Glutamatergic neuron (in vitro differentiated cells): Measurements from ENCODE around the gene KLK1. TPM values are rescaled to one million over a fixed set of nuclear protein-coding genes. Genes with fewer than 3 reads are reported as not detected.
"Not testable (repeated sequence)": the region's sequence is repeated elsewhere in the genome, so short reads cannot be mapped to it uniquely, and the experiment has no call there.

ENCODE experiments used
- DNase-seq: peaks from one replicate; pipeline ENCODE4 v3.0.0; 2022
- H3K27ac Mint-ChIP-seq: one replicate; pipeline ENCODE4 v1.8.0; 2020; ENCODE audit warnings: mild to moderate bottlenecking, mixed read lengths, inconsistent platforms; ENCODE audit not compliant: unreplicated experiment
- H3K27me3 Mint-ChIP-seq: one replicate; pipeline ENCODE4 v1.8.0; 2020; ENCODE audit warnings: mild to moderate bottlenecking, moderate library complexity, mixed read lengths, inconsistent platforms; ENCODE audit not compliant: unreplicated experiment
- H3K36me3 Mint-ChIP-seq: one replicate; pipeline ENCODE4 v1.8.0; 2020; ENCODE audit warnings: mild to moderate bottlenecking, mixed read lengths, inconsistent platforms; ENCODE audit not compliant: unreplicated experiment
- H3K4me1 Mint-ChIP-seq: one replicate; pipeline ENCODE4 v1.8.0; 2020; ENCODE audit warnings: mild to moderate bottlenecking, low read depth, mixed read lengths, inconsistent platforms; ENCODE audit not compliant: unreplicated experiment
- H3K4me3 Mint-ChIP-seq: one replicate; pipeline ENCODE4 v1.8.0; 2020; ENCODE audit warnings: mild to moderate bottlenecking, mixed read lengths, inconsistent platforms; ENCODE audit not compliant: unreplicated experiment
- H3K9me3 Mint-ChIP-seq: one replicate; pipeline ENCODE4 v1.8.0; 2020; ENCODE audit warnings: mild to moderate bottlenecking, moderate library complexity, mixed read lengths, inconsistent platforms; ENCODE audit not compliant: unreplicated experiment
- CTCF ChIP-seq: fragments of 200-600 bp; sonication (generic); IDR thresholded peaks from one replicate; pipeline ENCODE4 v1.5.0; 2021; ENCODE audit not compliant: partially characterized antibody, unreplicated experiment
- total RNA-seq: library from RNA; stranded (reverse); fragmentation: NEBNext Ultra II Directional; extraction: Animal tissue kit (Norgen Biotek cat#: 25700); gene quantifications from one replicate; pipeline ENCODE4 v1.2.1, GENCODE V29; 2021; ENCODE audit not compliant: unreplicated experiment

The KLK1 gene
- total RNA-seq, 1 donor from 2014 or later, result 0.49 TPM

GRCh38 chr19:50790396-50790795, 33.2 kb downstream of the KLK1 start, which contains the start of gene ACP4:
TSS of gene ACP4 (plus strand) at chr19:50790415. CDS start at chr19:50790415, 0 bp downstream.
- peaks cover 7% of the 10 kb centered on the region for H3K9me3 Mint-ChIP-seq
- no peak for TF ChIP-seq CTCF
- no peak for DNase-seq
- peaks cover 7% of the 10 kb centered on the region for H3K36me3 Mint-ChIP-seq
- H3K4me1 Mint-ChIP-seq, result no peaks in the 10 kb centered on the region
- H3K27me3 Mint-ChIP-seq, result peaks cover 3% of the 10 kb centered on the region
- H3K4me3 Mint-ChIP-seq, result no peak within 1 kb of the TSS
- peak within 1 kb of the TSS; percentile 14 for H3K27ac Mint-ChIP-seq

GRCh38 chr19:50785329-50785728, 38.3 kb downstream of the KLK1 start:
- H3K4me1 Mint-ChIP-seq, result peaks cover 9% of the 10 kb centered on the region
- no peak for DNase-seq
- H3K27me3 Mint-ChIP-seq, result peaks cover 7% of the 10 kb centered on the region
- no peak overlapping the region for H3K4me3 Mint-ChIP-seq
- no peak for TF ChIP-seq CTCF
- H3K36me3 Mint-ChIP-seq, result no peaks in the 10 kb centered on the region
- peak overlapping the region; percentile 76 for H3K27ac Mint-ChIP-seq
- H3K9me3 Mint-ChIP-seq, result peaks cover 5% of the 10 kb centered on the region

- TF ChIP-seq CTCF, result no peak
- H3K27ac Mint-ChIP-seq, result no peak overlapping the region
- H3K36me3 Mint-ChIP-seq, result no peaks in the 10 kb centered on the region
- peaks cover 9% of the 10 kb centered on the region for H3K4me1 Mint-ChIP-seq
- peaks cover 5% of the 10 kb centered on the region for H3K9me3 Mint-ChIP-seq
- no peak overlapping the region for H3K4me3 Mint-ChIP-seq
- H3K27me3 Mint-ChIP-seq, result peaks cover 7% of the 10 kb centered on the region
- no peak for DNase-seq
Observed at GRCh38 chr19:50784710-50785109, 38.9 kb downstream of the KLK1 start.

- not testable (repeated sequence) for DNase-seq, H3K27ac Mint-ChIP-seq, H3K27me3 Mint-ChIP-seq, H3K36me3 Mint-ChIP-seq, H3K4me3 Mint-ChIP-seq, H3K9me3 Mint-ChIP-seq
- H3K4me1 Mint-ChIP-seq, result peaks cover 12% of the 10 kb centered on the region
- peak; percentile 33 for TF ChIP-seq CTCF
Observed at GRCh38 chr19:50783848-50784152, 39.8 kb downstream of the KLK1 start.

- H3K27ac Mint-ChIP-seq, result peak overlapping the region; percentile 49
- H3K36me3 Mint-ChIP-seq, result peaks cover 5% of the 10 kb centered on the region
- no peak for TF ChIP-seq CTCF
- H3K27me3 Mint-ChIP-seq, result peaks cover 21% of the 10 kb centered on the region
- H3K4me3 Mint-ChIP-seq, result peak overlapping the region; percentile 35
- DNase-seq, result peak; percentile 73
- H3K9me3 Mint-ChIP-seq, result peaks cover 11% of the 10 kb centered on the region
- peaks cover 21% of the 10 kb centered on the region for H3K4me1 Mint-ChIP-seq
Observed at GRCh38 chr19:50780753-50781435, 42.7 kb downstream of the KLK1 start.
